CD4-positive, alpha-beta T cell treated with Interleukin-4 for 4 hours (primary cell): ENCODE measurements around the gene PNPLA6.
"Not testable (repeated sequence)": the region's sequence is repeated elsewhere in the genome, so short reads cannot be mapped to it uniquely, and the experiment has no call there.

ENCODE experiments used
- DNase-seq: peaks from one replicate; pipeline ENCODE4 v3.0.0-alpha.2; 2020

The PNPLA6 gene

GRCh38 chr19:7534531-7535046 is 928 bp upstream of the PNPLA6 start:
- DNase-seq, result peak; percentile 16

GRCh38 chr19:7535998-7536695 is 630 bp downstream of the PNPLA6 start:
- DNase-seq, result no peak

GRCh38 chr19:7538990-7539389 is 3.5 kb downstream of the PNPLA6 start:
- not testable (repeated sequence) for DNase-seq

- DNase-seq, result no peak
Observed at GRCh38 chr19:7539827-7540425, 4.4 kb downstream of the PNPLA6 start.

GRCh38 chr19:7540761-7541474 is 5.4 kb downstream of the PNPLA6 start:
- no peak for DNase-seq

- DNase-seq, result no peak
Observed at GRCh38 chr19:7541475-7541824, 5.9 kb downstream of the PNPLA6 start.

- no peak for DNase-seq
Observed at GRCh38 chr19:7541828-7542443, 6.4 kb downstream of the PNPLA6 start.

- DNase-seq, result no peak
Observed at GRCh38 chr19:7542556-7543348, 7.2 kb downstream of the PNPLA6 start.

GRCh38 chr19:7544626-7545025 is 9.1 kb downstream of the PNPLA6 start:
- DNase-seq, result no peak

GRCh38 chr19:7545300-7545699 is 9.8 kb downstream of the PNPLA6 start:
- no peak for DNase-seq

GRCh38 chr19:7545904-7546303 is 10.4 kb downstream of the PNPLA6 start:
- no peak for DNase-seq

GRCh38 chr19:7547159-7547558 is 11.6 kb downstream of the PNPLA6 start:
- no peak for DNase-seq

- DNase-seq, result no peak
Observed at GRCh38 chr19:7549429-7550148, 14.1 kb downstream of the PNPLA6 start.

- no peak for DNase-seq
Observed at GRCh38 chr19:7550169-7550770, 14.8 kb downstream of the PNPLA6 start.

GRCh38 chr19:7550987-7551761 is 15.7 kb downstream of the PNPLA6 start:
- peak; percentile 25 for DNase-seq

- DNase-seq, result no peak
Observed at GRCh38 chr19:7552781-7553180, 17.3 kb downstream of the PNPLA6 start.

- no peak for DNase-seq
Observed at GRCh38 chr19:7554565-7554964, 19.0 kb downstream of the PNPLA6 start.

GRCh38 chr19:7554990-7555864 is 19.7 kb downstream of the PNPLA6 start:
- no peak for DNase-seq

- no peak for DNase-seq
Observed at GRCh38 chr19:7556696-7557315, 21.3 kb downstream of the PNPLA6 start.
